HepG2 (cell line): ENCODE measurements around the gene RBM8A. TPM values are rescaled to one million over a fixed set of nuclear protein-coding genes. Genes with fewer than 3 reads are reported as not detected.

ENCODE experiments used
- AGO1 ChIP-seq: fragments of 200-400 bp; formaldehyde crosslinking; IDR thresholded peaks from 2 replicates; pipeline ENCODE4 v1.6.1; 2017; ENCODE audit warnings: mild to moderate bottlenecking, low read depth, low read length, moderate library complexity; ENCODE audit not compliant: poor library complexity, severe bottlenecking
- ARNTL ChIP-seq: sonication (generic); formaldehyde crosslinking; IDR thresholded peaks from 2 replicates; pipeline ENCODE4 v1.4.0; 2020; ENCODE audit warnings: mild to moderate bottlenecking, missing genetic modification reagents
- CBX2 ChIP-seq, 2 experiments: fragments of 200-600 bp in 1 of 2; sonication (generic); formaldehyde crosslinking in 1 of 2; IDR thresholded peaks; 2 replicates each; pipeline versions ENCODE4 v1.7.0 to v1.8.1; 2018 to 2022; ENCODE audit warnings: low read depth in 2 of 2, low read length in 1 of 2, mild to moderate bottlenecking in 1 of 2, missing genetic modification reagents in 1 of 2
- CC2D1A ChIP-seq: sonication (generic); formaldehyde crosslinking; IDR thresholded peaks from 2 replicates; pipeline ENCODE4 v1.8.1; 2023; ENCODE audit warnings: mild to moderate bottlenecking, missing genetic modification reagents
- CREM ChIP-seq, 2 experiments: sonication (generic) in 1 of 2; formaldehyde crosslinking in 1 of 2; IDR thresholded peaks; 2 replicates each; pipeline versions ENCODE4 v1.4.0 to v1.6.1; 2016 to 2020; ENCODE audit warnings: antibody characterized with exemption in 1 of 2, mild to moderate bottlenecking in 1 of 2, missing genetic modification reagents in 1 of 2
- E2F2 ChIP-seq: sonication (generic); formaldehyde crosslinking; IDR thresholded peaks from 2 replicates; pipeline ENCODE4 v1.4.0; 2020; ENCODE audit warnings: missing genetic modification reagents, borderline replicate concordance
- FOXO4 ChIP-seq: sonication (generic); formaldehyde crosslinking; conservative IDR thresholded peaks from 2 replicates; pipeline ENCODE4 v1.8.1; 2023; ENCODE audit warnings: missing genetic modification reagents
- GFI1 ChIP-seq: sonication (generic); formaldehyde crosslinking; IDR thresholded peaks from 2 replicates; pipeline ENCODE4 v1.5.0; 2020; ENCODE audit warnings: missing genetic modification reagents, mild to moderate bottlenecking, borderline replicate concordance
- HMG20A ChIP-seq: IDR thresholded peaks from 2 replicates; pipeline ENCODE4 v1.6.1; 2016; ENCODE audit warnings: borderline replicate concordance
- HNF4G ChIP-seq, 2 experiments: sonication (generic) in 1 of 2; formaldehyde crosslinking in 1 of 2; IDR thresholded peaks; 2 replicates each; pipeline versions ENCODE4 v1.4.0 to v1.6.1; 2011 to 2020; ENCODE audit warnings: borderline replicate concordance in 2 of 2, low read depth in 2 of 2, mild to moderate bottlenecking in 2 of 2, low read length in 1 of 2, missing genetic modification reagents in 1 of 2, moderate library complexity in 1 of 2
- HNRNPUL1 ChIP-seq: fragments of 200-400 bp; formaldehyde crosslinking; IDR thresholded peaks from 2 replicates; pipeline ENCODE4 v1.6.1; 2017; ENCODE audit warnings: low read depth, mild to moderate bottlenecking, low read length, moderate library complexity
- JARID2 ChIP-seq: sonication (generic); formaldehyde crosslinking; IDR thresholded peaks from 2 replicates; pipeline ENCODE4 v1.8.1; 2023; ENCODE audit warnings: missing genetic modification reagents, inconsistent platforms; ENCODE audit not compliant: insufficient replicate concordance
- KDM1A ChIP-seq: IDR thresholded peaks from 2 replicates; pipeline ENCODE4 v1.6.1; 2016; ENCODE audit warnings: missing compliant biosample characterization
- KDM6A ChIP-seq: IDR thresholded peaks from 2 replicates; pipeline ENCODE4 v1.6.1; 2016; ENCODE audit warnings: low read depth
- KLF15 ChIP-seq: sonication (generic); formaldehyde crosslinking; IDR thresholded peaks from 2 replicates; pipeline ENCODE4 v1.8.1; 2023; ENCODE audit warnings: borderline replicate concordance, mild to moderate bottlenecking, inconsistent platforms, missing genetic modification reagents, mixed read lengths
- KMT2A ChIP-seq: sonication (generic); formaldehyde crosslinking; IDR thresholded peaks from 2 replicates; pipeline ENCODE4 v1.4.0; 2020; ENCODE audit warnings: missing genetic modification reagents
- MYC ChIP-seq: sonication (generic); formaldehyde crosslinking; IDR thresholded peaks from 2 replicates; pipeline ENCODE4 v1.9.0; 2021; ENCODE audit warnings: missing genetic modification reagents, borderline replicate concordance
- NFIC ChIP-seq: IDR thresholded peaks from 2 replicates; pipeline ENCODE4 v1.6.1; 2012; ENCODE audit warnings: mild to moderate bottlenecking, low read length, inconsistent platforms
- NFRKB ChIP-seq: fragments of 450-650 bp; IDR thresholded peaks from 2 replicates; pipeline ENCODE4 v1.6.1; 2017
- NR2F2 ChIP-seq: IDR thresholded peaks from 2 replicates; pipeline ENCODE4 v1.6.1; 2012; ENCODE audit warnings: low read depth, inconsistent platforms, borderline replicate concordance
- SKI ChIP-seq: fragments of 450-650 bp; IDR thresholded peaks from one replicate; pipeline ENCODE4 v1.6.1; 2018; ENCODE audit warnings: mild to moderate bottlenecking; ENCODE audit not compliant: partially characterized antibody
- TCF7L2 ChIP-seq: IDR thresholded peaks from 2 replicates; pipeline ENCODE4 v1.6.1; 2011; ENCODE audit warnings: mild to moderate bottlenecking, low read depth, low read length, moderate library complexity
- ZNF224 ChIP-seq: sonication (generic); formaldehyde crosslinking; IDR thresholded peaks from 2 replicates; pipeline ENCODE4 v1.5.0; 2020; ENCODE audit warnings: mild to moderate bottlenecking, missing genetic modification reagents
- ZNF569 ChIP-seq: sonication (generic); formaldehyde crosslinking; IDR thresholded peaks from 2 replicates; pipeline ENCODE4 v1.5.0; 2020; ENCODE audit warnings: mild to moderate bottlenecking, missing genetic modification reagents, moderate library complexity, borderline replicate concordance
- ZNF777 ChIP-seq: sonication (generic); formaldehyde crosslinking; IDR thresholded peaks from 2 replicates; pipeline ENCODE4 v1.4.0; 2020; ENCODE audit warnings: missing genetic modification reagents
- ZNF788 ChIP-seq: sonication (generic); formaldehyde crosslinking; IDR thresholded peaks from 2 replicates; pipeline ENCODE4 v1.5.0; 2020; ENCODE audit warnings: mild to moderate bottlenecking, missing genetic modification reagents, borderline replicate concordance
- polyA plus RNA-seq, 8 experiments: library from polyadenylated mRNA; depleted of rRNA in 3 of 8; stranded (reverse) in 7 of 8; unstranded in 1 of 8; fragments of >200 nt; fragmentation: Illumina TruSeq in 4 of 8; extraction: Trizol in 4 of 8; gene quantifications; 2 replicates each; pipeline versions ENCODE4 v1.2.1 to v1.2.3, GENCODE V29; 2011 to 2016; ENCODE audit warnings: low read depth in 4 of 8, missing spikeins in 1 of 8, mixed read lengths in 1 of 8; ENCODE audit not compliant: insufficient read depth in 1 of 8
- total RNA-seq, 5 experiments: library from RNA; depleted of rRNA; stranded (reverse); fragments of >200 nt; fragmentation: Illumina TruSeq; extraction: Trizol; gene quantifications; 2 replicates each; pipeline ENCODE4 v1.2.3, GENCODE V29; 2016; ENCODE audit warnings: low read depth in 1 of 5

The RBM8A gene
- total and polyA plus RNA-seq, 2 of the 13 experiments (the other 11 are each of a cell fraction or from before 2014, with no cell fraction given) = 106 to 162 TPM

- no peak for TF ChIP-seq AGO1
- no peak for TF ChIP-seq JARID2 (CRISPR knock-in tag)
- no peak for TF ChIP-seq FOXO4
- TF ChIP-seq MYC (CRISPR knock-in tag) = no peak
- TF ChIP-seq ZNF569 (CRISPR knock-in tag) = no peak
- TF ChIP-seq KDM1A = no peak
- peak; percentile 70 for TF ChIP-seq GFI1 (CRISPR knock-in tag)
- TF ChIP-seq HNF4G (IDR thresholded peaks at IDR 0.05; ENCODE audit: borderline replicate concordance, low read depth, low read length) = no peak; the same call in 1 of the 2 replicates
- peak; percentile 51; the same call in 1 of the 2 replicates for TF ChIP-seq HNF4G (CRISPR knock-in tag; IDR thresholded peaks at IDR 0.05; ENCODE audit: borderline replicate concordance, low read depth)
- no peak for TF ChIP-seq ZNF224 (CRISPR knock-in tag)
- no peak; the same call in 1 of the 2 replicates for TF ChIP-seq NFIC
- TF ChIP-seq NFRKB = no peak
- TF ChIP-seq TCF7L2 = no peak
- TF ChIP-seq CREM (IDR thresholded peaks at IDR 0.05) = peak; percentile 75
- no peak for TF ChIP-seq CREM (CRISPR knock-in tag; IDR thresholded peaks at IDR 0.05)
- no peak for TF ChIP-seq NR2F2
- TF ChIP-seq KLF15 = no peak
- TF ChIP-seq SKI = peak; percentile 64
- no peak for TF ChIP-seq ZNF777 (CRISPR knock-in tag)
- TF ChIP-seq ARNTL (CRISPR knock-in tag) = no peak
- no peak for TF ChIP-seq CC2D1A
- peak; percentile 73; the same call in 1 of the 2 replicates for TF ChIP-seq KDM6A (CRISPR knock-in tag)
- TF ChIP-seq KMT2A = no peak
- no peak for TF ChIP-seq HNRNPUL1
- TF ChIP-seq E2F2 (CRISPR knock-in tag) = no peak
- TF ChIP-seq CBX2 (IDR thresholded peaks at IDR 0.05; ENCODE audit: low read depth, low read length) = no peak
- no peak for TF ChIP-seq CBX2 (CRISPR knock-in tag; IDR thresholded peaks at IDR 0.05; ENCODE audit: low read depth)
- TF ChIP-seq HMG20A = peak; percentile 76; the same call in 1 of the 2 replicates
- TF ChIP-seq ZNF788 = peak; percentile 66; the same call in 1 of the 2 replicates
Measured at GRCh38 chr1:145891587-145892485, 35.4 kb downstream of the RBM8A start (continued).
